Activated T-helper 2 cell treated with anti-CD3 and anti-CD28 coated beads, Interferon-gamma antibody, Interleukin-2, Interleukin-4, amounts not matched to agents 10 μg/mL and 5 μg/mL and 100 μg/mL, durations not matched to agents 14 hours and 24 hours and 36 hours (primary cell): ENCODE data around the gene LAMA5. TPM values are rescaled to one million over a fixed set of nuclear protein-coding genes. Genes with fewer than 3 reads are reported as not detected.

Source experiments
- DNase-seq: peaks from one replicate; pipeline ENCODE4 v3.0.0; 2021; ENCODE audit warnings: low spot score
- H3K27ac Mint-ChIP-seq: one replicate; pipeline ENCODE4 v1.8.0; 2021; ENCODE audit warnings: mixed read lengths
- H3K27me3 Mint-ChIP-seq: one replicate; pipeline ENCODE4 v1.8.0; 2021; ENCODE audit warnings: low read depth, mixed read lengths
- H3K36me3 Mint-ChIP-seq: one replicate; pipeline ENCODE4 v1.8.0; 2021; ENCODE audit warnings: low read depth, mixed read lengths
- H3K4me1 Mint-ChIP-seq: one replicate; pipeline ENCODE4 v1.8.0; 2021; ENCODE audit warnings: low read depth, mixed read lengths
- H3K4me3 Mint-ChIP-seq: one replicate; pipeline ENCODE4 v1.8.0; 2021; ENCODE audit warnings: low read depth, mild to moderate bottlenecking, moderate library complexity, mixed read lengths
- H3K9me3 Mint-ChIP-seq: one replicate; pipeline ENCODE4 v1.8.0; 2021; ENCODE audit warnings: mixed read lengths
- intact Hi-C: fragments of 100-400 bp; cut with micrococcal nuclease; formaldehyde crosslinking; loops from one replicate; pipeline ENCODE4 v1.15.1; 2023
- total RNA-seq: library from RNA; stranded (reverse); gene quantifications from 2 replicates; pipeline ENCODE4 v1.2.3, GENCODE V29; 2022

LAMA5 gene
- total RNA-seq, 1 donor from 2014 or later: 3.9 TPM

GRCh38 chr20:62368976-62369814 is 2.1 kb upstream of the LAMA5 start:
- no peak for DNase-seq
- Mint-ChIP-seq H3K4me3 (no peak overlapping the region), H3K9me3 (no peaks in the 10 kb centered on the region), H3K36me3 (no peaks in the 10 kb centered on the region), H3K4me1 (peaks cover 4% of the 10 kb centered on the region), H3K27me3 (peaks cover 30% of the 10 kb centered on the region), H3K27ac (no peak overlapping the region)
- intact Hi-C loops: no loop called here

DNA sequence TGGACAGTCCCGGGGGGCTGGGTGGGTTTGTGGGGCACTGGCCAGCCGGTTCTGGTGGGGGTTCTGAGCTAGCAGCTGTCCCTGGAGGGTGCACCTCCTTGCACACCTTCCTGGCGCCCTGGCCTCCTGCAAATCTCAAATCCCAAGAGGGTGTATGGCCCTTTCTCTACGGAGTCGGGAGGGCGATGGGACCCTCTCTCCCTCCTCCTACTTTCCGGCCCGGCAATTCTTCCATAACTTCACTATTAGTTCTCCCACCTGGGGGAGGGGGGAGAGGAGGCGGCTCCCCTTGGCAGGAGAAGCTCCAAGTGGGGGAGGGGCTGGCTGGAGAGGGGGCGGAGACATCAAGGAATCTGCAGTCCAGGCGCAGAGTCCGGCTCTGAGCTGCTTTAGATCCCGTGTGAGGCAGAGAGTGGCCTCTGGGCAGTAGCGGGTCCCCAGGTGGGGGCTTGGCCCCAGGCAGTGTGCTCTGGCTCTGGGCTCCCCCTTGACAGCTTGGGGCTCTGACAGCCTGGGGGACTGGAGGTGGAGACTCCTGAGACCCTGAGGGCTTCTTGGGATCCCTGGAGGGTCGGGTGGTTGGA is 1.4 kb upstream of the LAMA5 start:
- no peak for DNase-seq
- Mint-ChIP-seq H3K9me3 (no peaks in the 10 kb centered on the region), H3K4me1 (peaks cover 4% of the 10 kb centered on the region), H3K36me3 (no peaks in the 10 kb centered on the region), H3K4me3 (no peak overlapping the region), H3K27ac (no peak overlapping the region), H3K27me3 (peaks cover 30% of the 10 kb centered on the region)
- intact Hi-C loops: no loop called here

DNA sequence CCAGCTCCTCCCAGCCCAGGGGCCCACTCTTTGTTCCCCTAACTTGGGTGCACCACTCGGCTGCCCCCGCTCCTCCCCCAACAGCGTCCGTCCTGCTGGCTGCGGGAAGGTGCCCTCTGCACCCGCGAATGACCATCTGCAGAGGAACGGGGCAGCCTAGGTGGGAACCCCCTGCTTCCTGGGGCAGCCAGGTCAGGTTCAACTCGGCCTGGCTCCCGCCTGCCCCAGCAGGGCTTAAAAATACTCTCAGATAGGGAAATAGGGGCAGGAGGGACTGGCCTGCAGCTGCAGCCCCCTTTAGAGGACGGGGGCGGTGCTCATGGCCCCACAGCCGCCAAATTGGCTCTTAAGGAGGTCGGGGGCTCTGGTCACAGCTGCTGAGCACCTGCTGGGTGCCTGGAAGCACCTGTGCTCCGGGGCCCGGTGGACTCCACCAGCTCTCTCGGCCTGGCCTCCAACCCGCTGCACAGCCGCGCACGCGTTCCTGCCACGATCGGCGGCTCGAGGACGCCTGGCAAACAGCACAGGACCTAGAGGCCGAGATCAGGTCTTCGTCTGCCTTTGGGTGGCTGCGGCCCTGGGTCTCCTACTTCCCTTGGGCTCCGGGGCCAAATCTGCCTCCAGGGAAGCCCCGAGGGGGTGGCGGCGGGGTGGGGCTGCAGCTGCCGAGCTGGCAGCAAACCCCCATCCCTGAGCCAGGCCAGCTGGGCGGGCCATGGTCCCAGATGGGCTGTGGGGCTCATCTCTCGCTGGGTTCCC is 700 bp upstream of the LAMA5 start:
- Mint-ChIP-seq H3K4me3 (peak overlapping the region; percentile 39), H3K27ac (no peak overlapping the region), H3K9me3 (no peaks in the 10 kb centered on the region), H3K4me1 (peaks cover 4% of the 10 kb centered on the region), H3K36me3 (no peaks in the 10 kb centered on the region), H3K27me3 (peaks cover 26% of the 10 kb centered on the region)
- DNase-seq: no peak
- intact Hi-C loops: no loop called here

GRCh38 chr20:62366370-62367135 is 559 bp downstream of the LAMA5 start:
- intact Hi-C loops: no loop called here
- no peak for DNase-seq
- Mint-ChIP-seq H3K27me3 (peaks cover 26% of the 10 kb centered on the region), H3K27ac (no peak overlapping the region), H3K9me3 (no peaks in the 10 kb centered on the region), H3K36me3 (no peaks in the 10 kb centered on the region), H3K4me1 (peaks cover 4% of the 10 kb centered on the region), H3K4me3 (no peak overlapping the region)

DNA sequence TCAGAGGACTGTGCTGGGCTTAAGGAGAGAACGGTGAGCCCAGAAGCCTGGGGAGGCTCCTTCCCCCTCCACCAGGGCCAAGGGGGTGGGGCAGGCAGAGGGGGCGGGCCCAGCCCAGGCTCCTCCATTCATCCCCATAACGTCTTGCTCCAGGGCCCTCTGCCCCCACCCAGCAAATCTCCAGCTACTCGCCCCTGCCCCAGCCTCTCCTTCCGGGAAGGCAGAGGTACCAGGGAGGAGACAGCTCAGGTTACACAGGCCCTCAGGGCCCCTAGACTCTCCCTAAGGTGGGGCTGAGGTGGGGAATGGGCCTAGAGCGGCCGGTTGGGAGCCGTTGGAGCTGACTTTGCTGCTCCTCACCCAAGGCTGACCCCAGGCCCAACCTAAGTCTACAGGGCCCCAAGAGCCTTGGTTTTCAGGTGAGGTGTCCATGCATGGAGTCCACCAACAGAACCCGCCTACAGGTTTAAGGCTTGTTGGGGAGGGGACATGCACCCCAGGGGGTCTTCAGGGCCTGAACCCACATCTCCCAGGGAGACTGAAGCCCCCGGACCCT is 1.2 kb downstream of the LAMA5 start:
- Mint-ChIP-seq H3K9me3 (no peaks in the 10 kb centered on the region), H3K4me3 (no peak overlapping the region), H3K4me1 (peaks cover 4% of the 10 kb centered on the region), H3K36me3 (no peaks in the 10 kb centered on the region), H3K27me3 (peaks cover 26% of the 10 kb centered on the region), H3K27ac (no peak overlapping the region)
- intact Hi-C loops: no loop called here
- DNase-seq: no peak

DNA sequence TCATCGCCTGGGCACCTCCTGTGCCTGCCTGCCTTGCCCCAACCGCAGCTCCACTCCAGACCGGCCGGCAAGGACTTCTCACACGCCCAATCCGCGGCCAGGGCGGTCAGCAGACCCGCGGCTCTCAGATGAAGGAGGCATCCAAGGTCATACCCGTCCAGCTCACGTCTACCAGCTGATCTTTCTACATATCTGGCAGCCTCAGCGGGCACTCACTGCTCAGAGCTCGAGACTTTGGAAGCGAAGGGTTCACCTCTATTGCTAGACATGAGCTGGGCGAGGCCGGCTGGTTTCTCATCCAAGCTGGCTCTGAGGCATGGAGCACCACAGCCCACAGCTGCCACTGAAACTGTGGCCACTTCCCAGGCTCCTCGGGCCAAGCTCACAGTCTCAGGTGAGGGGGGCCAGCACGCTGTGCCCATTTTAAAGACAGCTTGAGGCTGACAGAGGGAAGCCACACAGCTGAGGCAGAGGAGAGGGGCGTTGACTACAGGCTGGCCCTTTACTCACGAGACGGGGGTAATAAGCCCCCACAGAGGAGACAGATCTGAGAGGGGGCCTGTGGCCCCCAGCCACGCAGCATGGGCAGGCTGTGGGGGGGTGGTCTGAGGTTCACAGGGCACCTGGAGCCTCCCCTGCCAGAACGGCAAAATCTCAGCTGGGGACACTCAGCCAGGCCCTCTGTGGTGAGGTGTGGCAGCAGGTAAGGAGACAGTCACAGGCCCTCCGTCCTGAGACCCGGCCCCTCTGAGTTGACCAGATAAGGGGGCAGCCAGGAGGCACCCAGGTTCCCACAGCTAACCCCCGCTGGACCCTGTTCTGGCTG is 2.0 kb downstream of the LAMA5 start:
- Mint-ChIP-seq H3K27ac (no peak overlapping the region), H3K36me3 (no peaks in the 10 kb centered on the region), H3K9me3 (no peaks in the 10 kb centered on the region), H3K27me3 (peaks cover 26% of the 10 kb centered on the region), H3K4me1 (peaks cover 3% of the 10 kb centered on the region), H3K4me3 (peak overlapping the region; percentile 39)
- no peak for DNase-seq
- intact Hi-C loops: no loop called here

GRCh38 chr20:62363920-62364851 is 2.9 kb downstream of the LAMA5 start:
- no peak overlapping the region for H3K4me3 Mint-ChIP-seq
- intact Hi-C loops: no loop called here
- no peaks in the 10 kb centered on the region for H3K4me1 Mint-ChIP-seq
- H3K27ac Mint-ChIP-seq: no peak overlapping the region
- peaks cover 22% of the 10 kb centered on the region for H3K27me3 Mint-ChIP-seq
- DNase-seq: no peak
- no peaks in the 10 kb centered on the region for H3K9me3 Mint-ChIP-seq
- no peaks in the 10 kb centered on the region for H3K36me3 Mint-ChIP-seq

GRCh38 chr20:62362991-62363919 is 3.9 kb downstream of the LAMA5 start:
- Mint-ChIP-seq H3K27me3 (peaks cover 14% of the 10 kb centered on the region), H3K4me1 (no peaks in the 10 kb centered on the region), H3K4me3 (no peak overlapping the region), H3K36me3 (no peaks in the 10 kb centered on the region), H3K9me3 (no peaks in the 10 kb centered on the region), H3K27ac (no peak overlapping the region)
- DNase-seq: no peak
- intact Hi-C loops: no loop called here

DNA sequence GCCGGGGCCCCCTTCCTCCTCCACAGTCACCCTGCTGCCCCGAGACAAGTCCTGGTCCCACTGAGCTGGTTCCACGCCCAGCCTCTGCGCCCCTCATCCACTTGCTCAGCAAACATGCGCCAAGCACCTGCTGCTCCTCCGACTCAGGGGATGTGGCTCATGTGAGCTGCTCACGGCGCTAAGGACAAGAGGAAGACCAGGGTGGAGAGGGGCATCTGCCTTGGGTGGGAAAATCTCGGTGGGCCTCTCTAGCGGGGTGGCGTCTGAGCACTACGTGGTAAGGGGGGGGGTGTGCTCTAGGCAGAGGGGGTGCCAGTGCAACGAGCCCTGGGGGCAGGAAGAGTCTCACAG is 4.5 kb downstream of the LAMA5 start:
- Mint-ChIP-seq H3K4me3 (no peak overlapping the region), H3K9me3 (no peaks in the 10 kb centered on the region), H3K27ac (no peak overlapping the region), H3K4me1 (no peaks in the 10 kb centered on the region), H3K36me3 (no peaks in the 10 kb centered on the region), H3K27me3 (peaks cover 12% of the 10 kb centered on the region)
- no peak for DNase-seq
- intact Hi-C loops: no loop called here

DNA sequence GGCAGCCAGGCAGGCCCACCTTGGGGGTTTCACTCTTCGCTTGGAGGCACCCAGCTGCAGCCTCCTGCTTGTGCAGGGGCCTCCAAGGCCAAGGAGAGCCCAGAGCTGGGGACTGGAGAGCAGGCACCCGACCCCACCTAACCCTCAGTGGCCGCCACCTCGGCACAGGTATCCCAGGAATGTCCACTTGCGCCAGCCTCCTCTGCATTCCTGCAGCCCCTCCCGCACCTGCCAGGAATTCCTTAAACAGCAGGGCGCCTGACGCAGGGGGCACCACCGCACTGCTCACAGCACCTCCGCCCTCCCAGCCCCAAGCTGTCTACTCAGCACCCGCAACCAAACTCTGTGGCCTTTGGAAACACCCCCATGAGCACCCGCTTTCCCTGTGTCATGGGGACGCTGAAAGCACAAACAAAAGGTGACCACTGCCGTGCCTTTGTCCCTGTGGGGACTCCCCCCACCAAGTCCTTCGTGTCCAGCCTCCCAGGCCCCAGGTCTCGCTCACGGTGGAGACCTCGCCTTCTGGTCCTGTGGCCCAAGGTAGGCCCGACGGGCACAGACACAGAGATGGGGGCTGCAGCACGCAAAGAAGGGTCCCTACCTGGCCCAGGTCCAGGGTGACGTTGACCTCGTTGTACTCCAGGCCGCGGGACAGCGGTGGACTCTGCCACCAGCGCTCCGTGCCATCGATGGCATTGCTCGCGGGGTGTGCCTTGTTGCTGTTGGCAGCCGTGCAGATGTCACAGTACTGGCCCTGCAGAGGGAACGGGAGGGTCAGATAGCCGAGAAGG is 5.1 kb downstream of the LAMA5 start:
- no peak for DNase-seq
- Mint-ChIP-seq H3K4me3 (no peak overlapping the region), H3K27me3 (peaks cover 11% of the 10 kb centered on the region), H3K27ac (no peak overlapping the region), H3K9me3 (no peaks in the 10 kb centered on the region), H3K4me1 (no peaks in the 10 kb centered on the region), H3K36me3 (no peaks in the 10 kb centered on the region)
- intact Hi-C loops: no loop called here
